ENCODE data around the gene MCTP2. TPM values are rescaled to one million over a fixed set of nuclear protein-coding genes. Genes with fewer than 3 reads are reported as not detected.

MCTP2 gene
- total and polyA plus RNA-seq, 2 of the 13 experiments (the other 11 are each of a cell fraction or from before 2014, with no cell fraction given): 5.1 to 8.6 TPM

- TF ChIP-seq ARID3A (IDR thresholded peaks at IDR 0.05; ENCODE audit: low read depth, low read length): no peak
Observed at GRCh38 chr15:94235646-94236045, 4.3 kb downstream of the MCTP2 start (continued).

- H3K4me3 ChIP-seq (replicated peaks in 1 of 3; ENCODE audit: insufficient read depth in 1 of 3, low read depth in 2 of 3, low read length in 3 of 3): no peak overlapping the region
- in situ Hi-C loops (cut with HindIII; ENCODE audit: extremely low pct_ligation_motif_present, low pct_unique_long_range_greater_than_20kb) (no loop called here), intact Hi-C loops (cut with micrococcal nuclease; ENCODE audit: unreplicated experiment) (no loop called here)
- H3K9me3 ChIP-seq (ENCODE audit: low read length): no peaks in the 10 kb centered on the region
- no peak overlapping the region for H3K9ac ChIP-seq (ENCODE audit: insufficient read depth, low read depth, low read length)
- H3K4me2 ChIP-seq (ENCODE audit: low read depth, low read length): no peak overlapping the region
- H3K4me1 ChIP-seq (ENCODE audit: insufficient read depth, low read length): no peaks in the 10 kb centered on the region
- H3K27ac ChIP-seq (ENCODE audit: extremely low read length, insufficient read depth, low read length): no peak overlapping the region
- H3K27me3 ChIP-seq (ENCODE audit: control insufficient read depth in 1 of 2, insufficient read depth in 2 of 2, low read length in 2 of 2): no peaks in the 10 kb centered on the region; a peak in 1 of 5 replicates
- no peak for DNase-seq (ENCODE audit: low spot score)
- TF ChIP-seq TBL1XR1 (IDR thresholded peaks at IDR 0.05; ENCODE audit: borderline replicate concordance, low read length, partially characterized antibody): no peak
- no peak for TF ChIP-seq MLXIP (CRISPR knock-in tag; IDR thresholded peaks at IDR 0.05; ENCODE audit: borderline replicate concordance)
- TF ChIP-seq HMG20B (CRISPR knock-in tag; conservative IDR thresholded peaks at IDR 0.05): no peak
- TF ChIP-seq ZNF496 (CRISPR knock-in tag; IDR thresholded peaks at IDR 0.05; ENCODE audit: insufficient replicate concordance): no peak
- TF ChIP-seq PRMT3 (CRISPR knock-in tag; IDR thresholded peaks at IDR 0.05; ENCODE audit: borderline replicate concordance, low read depth): no peak
- no peak for TF ChIP-seq ZBTB10 (CRISPR knock-in tag; IDR thresholded peaks at IDR 0.05; ENCODE audit: borderline replicate concordance)
- no peak for TF ChIP-seq PPARG (CRISPR knock-in tag; conservative IDR thresholded peaks at IDR 0.05)
- H2AFZ ChIP-seq (ENCODE audit: low read length): no peak overlapping the region
- POLR2A ChIA-PET: no interaction called here
- peaks cover 13% of the 10 kb centered on the region for H3K79me2 ChIP-seq (ENCODE audit: insufficient read depth, low read length)
- FAIRE-seq: no peak
- H4K20me1 ChIP-seq (ENCODE audit: insufficient read depth, low read length): no peaks in the 10 kb centered on the region
- 60% methylated on average over 4 of the region's 4 CpGs for WGBS (ENCODE audit: low lambda C conversion rate)
- no peak for ATAC-seq
- BruUV-seq (replicated peaks): no TSS peak
- H3K36me3 ChIP-seq (replicated peaks in 1 of 2; ENCODE audit: control insufficient read depth in 1 of 2, insufficient read depth in 2 of 2, low read length in 2 of 2): no peaks in the 10 kb centered on the region
- CTCF ChIA-PET (ENCODE audit: low intra/inter-chr PET ratio, low total read pairs): no interaction called here
Observed at GRCh38 chr15:94236608-94237007, 5.2 kb downstream of the MCTP2 start.

Data from HepG2 (cell line).